Caco-2 (cell line): ENCODE results near the gene NR2F1. TPM values are rescaled to one million over a fixed set of nuclear protein-coding genes. Genes with fewer than 3 reads are reported as not detected.

Source experiments
- BruUV-seq: library from RNA; stranded (reverse); fragments of 400-500 nt; replicated peaks from 2 replicates; lab custom pipeline; 2021; lab: Mats Ljungman, UMichigan
- CTCF ChIA-PET: fragments of 300-600 bp; sonication (Branson Sonifier 250); formaldehyde crosslinking; loops from one replicate; lab custom pipeline; 2022; ENCODE audit warnings: antibody characterized with exemption; lab: Charles Lee
- POLR2A ChIA-PET: fragments of 300-600 bp; sonication (Branson Sonifier 250); formaldehyde crosslinking; loops from one replicate; lab custom pipeline; 2022; ENCODE audit warnings: antibody characterized with exemption; lab: Charles Lee
- DNase-seq, 2 experiments: peaks; one replicate each; pipeline versions ENCODE4 v3.0.0 to v3.0.0-alpha.2; 2020 to 2022
- H3K27me3 ChIP-seq: replicated peaks from 2 replicates; pipeline ENCODE4 v1.6.0; 2011; ENCODE audit warnings: low read length; ENCODE audit not compliant: control insufficient read depth, insufficient read depth
- H3K36me3 ChIP-seq: 2 replicates; pipeline ENCODE4 v1.5.1; 2011; ENCODE audit warnings: low read length; ENCODE audit not compliant: control insufficient read depth, insufficient read depth
- H3K4me1 ChIP-seq: fragments of 250-450 bp; sonication (Bioruptor Pico); 2 replicates; pipeline ENCODE4 v1.5.1; 2020; ENCODE audit warnings: mild to moderate bottlenecking
- H3K4me3 ChIP-seq: 2 replicates; pipeline ENCODE4 v1.5.1; 2011; ENCODE audit warnings: low read depth, mild to moderate bottlenecking, control low read depth, low read length
- H3K9me3 ChIP-seq: fragments of 250-450 bp; sonication (Bioruptor Pico); 2 replicates; pipeline ENCODE4 v1.5.1; 2020; ENCODE audit warnings: mild to moderate bottlenecking, moderate library complexity
- H3K27ac Mint-ChIP-seq: one replicate; pipeline ENCODE4 v1.8.0; 2022; ENCODE audit warnings: mixed read lengths; ENCODE audit not compliant: unreplicated experiment
- H3K27me3 Mint-ChIP-seq: one replicate; pipeline ENCODE4 v1.8.0; 2022; ENCODE audit warnings: mixed read lengths; ENCODE audit not compliant: insufficient read depth, unreplicated experiment
- H3K36me3 Mint-ChIP-seq: one replicate; pipeline ENCODE4 v1.8.0; 2022; ENCODE audit warnings: mild to moderate bottlenecking, mixed read lengths; ENCODE audit not compliant: insufficient read depth, unreplicated experiment
- H3K4me1 Mint-ChIP-seq: one replicate; pipeline ENCODE4 v1.8.0; 2022; ENCODE audit warnings: low read depth, mixed read lengths; ENCODE audit not compliant: unreplicated experiment
- H3K4me3 Mint-ChIP-seq: one replicate; pipeline ENCODE4 v1.8.0; 2022; ENCODE audit warnings: mild to moderate bottlenecking, moderate library complexity, mixed read lengths; ENCODE audit not compliant: unreplicated experiment
- H3K9me3 Mint-ChIP-seq: one replicate; pipeline ENCODE4 v1.8.0; 2022; ENCODE audit warnings: mixed read lengths; ENCODE audit not compliant: unreplicated experiment
- intact Hi-C: fragments of 100-400 bp; cut with micrococcal nuclease; formaldehyde crosslinking; loops from one replicate; pipeline ENCODE4 v1.10.0; 2022; ENCODE audit not compliant: unreplicated experiment
- total RNA-seq: library from RNA; stranded (reverse); gene quantifications from 2 replicates; pipeline ENCODE4 v1.2.3, GENCODE V29; 2022
- TF ChIP-seq, protein P1 (sequence below), 2 experiments: fragments of 200-600 bp in 1 of 2; IDR thresholded peaks; 1 replicate in 1 of 2; 2 replicates in 1 of 2; pipeline versions ENCODE4 v1.5.1 to v1.8.0; 2011 to 2022; ENCODE audit warnings: antibody characterized with exemption in 1 of 2, control low read depth in 1 of 2, inconsistent platforms in 1 of 2, low read depth in 1 of 2, low read length in 1 of 2, mild to moderate bottlenecking in 1 of 2, moderate library complexity in 1 of 2; ENCODE audit not compliant: insufficient read depth in 1 of 2, severe bottlenecking in 1 of 2, unreplicated experiment in 1 of 2

The NR2F1 gene
- total RNA-seq, 1 experiment from 2014 or later = 0.70 TPM

DNA sequence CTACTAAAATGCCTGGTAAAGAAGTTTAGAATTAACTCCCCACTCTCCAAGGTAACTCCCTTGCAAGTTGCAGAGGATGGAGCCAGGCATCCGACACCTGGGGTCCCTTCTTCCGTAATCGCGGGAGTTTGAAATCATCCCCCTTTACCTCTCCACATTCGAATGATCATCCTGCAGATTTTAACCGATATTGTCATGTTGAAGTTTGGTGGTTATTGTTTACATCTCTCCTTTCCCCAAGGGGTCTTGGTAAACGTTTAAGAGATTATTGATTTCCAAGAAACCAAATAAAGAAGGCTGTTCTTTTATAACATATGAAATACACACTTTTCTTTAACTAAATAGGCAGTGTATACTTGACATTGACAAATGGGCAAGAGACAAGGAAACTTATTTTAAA, 26.7 kb downstream of the NR2F1 start:
- no TSS peak for BruUV-seq
- H3K27me3 Mint-ChIP-seq = peaks cover 31% of the 10 kb centered on the region
- ChIA-PET CTCF (interaction anchor here (1.4 kb wide), 1 partner anchor 192 kb away, joined by 3 read pairs; no protein-coding TSS in a partner anchor), POLR2A (no interaction called here)
- Histone ChIP-seq H3K27me3 (peaks cover 3% of the 10 kb centered on the region; the same call in 1 of the 2 replicates), H3K4me3 (no peak overlapping the region), H3K9me3 (no peaks in the 10 kb centered on the region), H3K36me3 (no peaks in the 10 kb centered on the region), H3K4me1 (no peaks in the 10 kb centered on the region)
- no peaks in the 10 kb centered on the region for H3K9me3 Mint-ChIP-seq
- intact Hi-C loops = loop anchor here (2.0 to 5.0 kb wide), 2 partner anchors 178 to 305 kb away; no protein-coding TSS in a partner anchor
- TF ChIP-seq, protein P1, sequence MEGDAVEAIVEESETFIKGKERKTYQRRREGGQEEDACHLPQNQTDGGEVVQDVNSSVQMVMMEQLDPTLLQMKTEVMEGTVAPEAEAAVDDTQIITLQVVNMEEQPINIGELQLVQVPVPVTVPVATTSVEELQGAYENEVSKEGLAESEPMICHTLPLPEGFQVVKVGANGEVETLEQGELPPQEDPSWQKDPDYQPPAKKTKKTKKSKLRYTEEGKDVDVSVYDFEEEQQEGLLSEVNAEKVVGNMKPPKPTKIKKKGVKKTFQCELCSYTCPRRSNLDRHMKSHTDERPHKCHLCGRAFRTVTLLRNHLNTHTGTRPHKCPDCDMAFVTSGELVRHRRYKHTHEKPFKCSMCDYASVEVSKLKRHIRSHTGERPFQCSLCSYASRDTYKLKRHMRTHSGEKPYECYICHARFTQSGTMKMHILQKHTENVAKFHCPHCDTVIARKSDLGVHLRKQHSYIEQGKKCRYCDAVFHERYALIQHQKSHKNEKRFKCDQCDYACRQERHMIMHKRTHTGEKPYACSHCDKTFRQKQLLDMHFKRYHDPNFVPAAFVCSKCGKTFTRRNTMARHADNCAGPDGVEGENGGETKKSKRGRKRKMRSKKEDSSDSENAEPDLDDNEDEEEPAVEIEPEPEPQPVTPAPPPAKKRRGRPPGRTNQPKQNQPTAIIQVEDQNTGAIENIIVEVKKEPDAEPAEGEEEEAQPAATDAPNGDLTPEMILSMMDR (IDR thresholded peaks at IDR 0.05; ENCODE audit: insufficient read depth in 1 of 2, low read depth in 1 of 2, low read length in 1 of 2, severe bottlenecking in 1 of 2, unreplicated experiment in 1 of 2) = no peak
- DNase-seq = no peak
- H3K27ac Mint-ChIP-seq = no peak overlapping the region
- no peak overlapping the region for H3K4me3 Mint-ChIP-seq
- no peaks in the 10 kb centered on the region for H3K36me3 Mint-ChIP-seq
- peaks cover 8% of the 10 kb centered on the region for H3K4me1 Mint-ChIP-seq

DNA sequence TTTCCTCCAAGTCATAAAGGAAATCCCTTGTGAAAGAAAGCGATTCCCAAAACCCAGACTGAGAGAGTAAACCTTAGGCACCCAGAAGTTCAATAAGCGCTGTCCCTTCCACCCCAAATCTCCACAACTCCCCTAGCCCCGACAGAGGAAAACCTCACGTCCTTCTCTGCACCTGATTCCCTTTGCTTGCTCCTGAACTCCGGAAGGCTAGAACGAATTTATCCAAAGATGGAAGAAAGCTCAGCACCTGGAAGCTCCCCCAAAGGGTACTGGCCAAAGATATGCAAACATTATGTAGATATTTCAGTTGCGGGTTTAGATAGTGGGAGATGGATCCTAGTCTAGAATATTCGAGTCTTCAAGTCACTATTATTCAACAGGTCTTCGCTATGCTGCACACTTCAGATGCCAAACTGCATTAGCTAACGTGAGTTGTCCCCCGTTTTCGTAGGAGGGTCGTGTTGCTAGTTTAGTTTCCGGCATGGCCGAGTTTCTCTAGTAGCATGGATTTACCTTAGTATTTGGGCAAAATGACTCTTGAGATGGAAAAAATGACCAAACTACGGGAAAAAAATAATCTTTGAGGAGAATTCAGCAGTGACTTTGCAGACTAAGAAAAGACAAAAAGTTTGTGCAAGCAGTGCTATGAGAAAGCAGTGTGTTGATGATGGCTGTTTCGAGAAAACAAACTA, 27.7 kb downstream of the NR2F1 start:
- peaks cover 31% of the 10 kb centered on the region for H3K27me3 Mint-ChIP-seq
- Histone ChIP-seq H3K4me1 (no peaks in the 10 kb centered on the region), H3K9me3 (no peaks in the 10 kb centered on the region), H3K27me3 (peaks cover 3% of the 10 kb centered on the region; the same call in 1 of the 2 replicates), H3K36me3 (no peaks in the 10 kb centered on the region), H3K4me3 (no peak overlapping the region)
- intact Hi-C loops = loop anchor here (5.0 kb wide), 1 partner anchor 177 kb away; no protein-coding TSS in a partner anchor
- DNase-seq = no peak
- no peaks in the 10 kb centered on the region for H3K36me3 Mint-ChIP-seq
- no peaks in the 10 kb centered on the region for H3K9me3 Mint-ChIP-seq
- BruUV-seq = no TSS peak
- H3K4me3 Mint-ChIP-seq = no peak overlapping the region
- ChIA-PET POLR2A (no interaction called here), CTCF (no interaction called here)
- no peak overlapping the region for H3K27ac Mint-ChIP-seq
- TF ChIP-seq, protein P1 (IDR thresholded peaks at IDR 0.05; ENCODE audit: insufficient read depth in 1 of 2, low read depth in 1 of 2, low read length in 1 of 2, severe bottlenecking in 1 of 2, unreplicated experiment in 1 of 2) = no peak
- H3K4me1 Mint-ChIP-seq = peaks cover 8% of the 10 kb centered on the region

DNA sequence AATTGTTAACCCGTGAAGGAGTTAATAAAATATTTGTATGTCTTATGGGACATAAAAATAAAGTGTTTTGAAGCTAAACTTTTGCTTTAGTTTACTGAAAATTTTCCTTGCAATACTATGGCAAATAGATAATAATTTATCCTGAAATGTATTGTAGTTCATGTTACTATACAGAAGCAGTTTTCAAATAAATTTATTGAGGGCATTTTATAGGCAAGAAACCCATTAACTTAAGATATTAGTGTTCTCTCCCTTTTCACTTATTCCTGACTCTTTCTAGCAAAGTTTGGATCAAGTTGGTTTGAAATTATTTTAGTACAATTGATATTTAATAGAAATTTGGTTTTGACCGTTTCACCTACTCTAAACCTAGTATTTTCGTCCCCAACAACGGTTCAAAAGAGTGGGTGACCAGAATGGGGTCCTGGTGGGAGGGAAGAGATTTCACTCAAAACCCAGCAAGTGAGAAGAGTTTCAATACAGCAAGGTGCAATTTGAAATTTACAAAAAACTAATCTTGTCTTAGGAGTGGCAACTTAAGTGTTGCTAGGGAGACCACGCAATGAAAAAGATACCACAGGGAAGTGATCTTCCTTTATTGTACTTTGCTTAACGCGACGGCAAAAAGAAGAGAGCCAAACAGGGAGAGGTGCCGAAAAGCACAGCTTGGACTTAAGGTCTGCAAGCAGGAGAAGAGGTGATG, 28.4 kb downstream of the NR2F1 start:
- H3K4me3 ChIP-seq = no peak overlapping the region
- Mint-ChIP-seq H3K9me3 (no peaks in the 10 kb centered on the region), H3K4me3 (peak overlapping the region; percentile 58), H3K27ac (no peak overlapping the region), H3K27me3 (peaks cover 28% of the 10 kb centered on the region), H3K4me1 (peaks cover 8% of the 10 kb centered on the region), H3K36me3 (no peaks in the 10 kb centered on the region)
- H3K27me3 ChIP-seq = peaks cover 3% of the 10 kb centered on the region; the same call in 1 of the 2 replicates
- no peaks in the 10 kb centered on the region for H3K4me1 ChIP-seq
- H3K9me3 ChIP-seq = no peaks in the 10 kb centered on the region
- ChIA-PET CTCF (interaction anchor here (1.6 kb wide), 1 partner anchor 190 kb away, joined by 11 read pairs; no protein-coding TSS in a partner anchor), POLR2A (no interaction called here)
- no peak for DNase-seq
- no peaks in the 10 kb centered on the region for H3K36me3 ChIP-seq
- intact Hi-C loops = loop anchor here (5.0 kb wide), 1 partner anchor 176 kb away; no protein-coding TSS in a partner anchor
- no TSS peak for BruUV-seq
- TF ChIP-seq, protein P1 (IDR thresholded peaks at IDR 0.05; ENCODE audit: insufficient read depth in 1 of 2, low read depth in 1 of 2, low read length in 1 of 2, severe bottlenecking in 1 of 2, unreplicated experiment in 1 of 2) = no peak
